GM12891 (cell line): ENCODE measurements around the gene SHOX.

Experiments used
- PAX5 ChIP-seq: IDR thresholded peaks from 2 replicates; pipeline ENCODE4 v1.6.1; 2011; ENCODE audit warnings: low read length, moderate library complexity, mild to moderate bottlenecking; ENCODE audit not compliant: insufficient read depth, severe bottlenecking
- POLR2A ChIP-seq: IDR thresholded peaks from 2 replicates; pipeline ENCODE4 v1.6.1; 2011; ENCODE audit warnings: low read depth, low read length, control low read depth
- POLR2AphosphoS5 ChIP-seq: IDR thresholded peaks from 2 replicates; pipeline ENCODE4 v1.6.1; 2011; ENCODE audit warnings: low read depth, low read length, control low read depth
- SPI1 ChIP-seq: IDR thresholded peaks from 2 replicates; pipeline ENCODE4 v1.6.1; 2011; ENCODE audit warnings: low read depth, low read length, control low read depth
- TAF1 ChIP-seq: IDR thresholded peaks from 2 replicates; pipeline ENCODE4 v1.6.1; 2011; ENCODE audit warnings: low read depth, low read length, control low read depth

- TF ChIP-seq POLR2A (no peak), POLR2AphosphoS5 (no peak), TAF1 (no peak), SPI1 (no peak), PAX5 (no peak)
Observed at GRCh38 chrX:581066-581465, 49.5 kb upstream of the SHOX start.
